Posterior vena cava (tissue), 2 donors: Measurements from ENCODE around the gene ANO1. TPM values are rescaled to one million over a fixed set of nuclear protein-coding genes. Genes with fewer than 3 reads are reported as not detected.

ENCODE experiments used
- DNase-seq: peaks from one replicate; pipeline ENCODE4 v3.0.0-alpha.2; 2020; ENCODE audit warnings: low spot score
- intact Hi-C, 2 donors: fragments of 100-400 bp; cut with DNase I; formaldehyde crosslinking; loops; one replicate each; pipeline versions ENCODE4 v1.14.1 to v1.14.2; 2022 to 2023
- total RNA-seq, 2 donors: library from RNA; stranded (reverse); fragmentation: NEBNext Ultra II Directional; extraction: Animal tissue kit (Norgen Biotek cat#: 25700); gene quantifications; one replicate each; pipeline ENCODE4 v1.2.1, GENCODE V29; 2021
- donor health status: DM: yes; HTN: yes; CAD: no.
- donor health status: DM: yes; HTN: yes; CAD: no.

The ANO1 gene
- total RNA-seq, 2 donors from 2014 or later: 55.4 to 56.2 TPM

DNA sequence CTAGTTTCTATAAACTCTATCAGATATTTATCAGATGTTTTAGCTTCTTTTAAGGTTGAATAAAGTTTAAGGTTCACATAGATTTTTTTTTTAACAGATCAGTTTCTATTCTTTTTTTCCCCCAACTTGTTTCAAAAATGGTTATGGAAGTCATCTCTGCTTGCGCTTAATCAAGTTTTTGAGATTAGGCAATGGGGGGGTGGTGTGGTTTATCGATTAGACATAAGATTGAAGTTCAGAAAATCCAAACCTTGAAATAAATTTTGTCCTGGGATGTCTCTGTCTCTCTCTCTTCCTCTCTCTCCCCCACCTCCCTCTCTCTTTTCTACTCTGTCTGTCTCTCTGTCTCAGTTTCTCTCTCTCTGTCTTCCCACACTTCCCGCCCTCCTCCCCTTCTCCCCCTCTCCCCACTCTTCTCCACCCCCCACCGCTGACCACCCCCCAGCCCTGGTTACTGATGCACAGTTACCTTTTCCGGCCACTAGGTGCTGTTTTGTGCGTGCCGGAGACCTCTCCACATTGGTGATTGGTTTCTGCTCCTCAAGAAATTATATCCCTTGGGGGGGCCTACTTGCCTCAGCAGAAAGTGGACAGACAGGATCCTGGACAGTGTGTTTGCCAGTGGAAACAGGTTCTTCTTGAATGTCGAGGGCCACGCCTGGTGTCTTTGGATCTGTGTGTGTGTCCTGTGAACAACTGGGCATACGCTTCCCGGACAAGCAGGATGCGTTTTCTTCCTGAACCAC lies 29.7 kb upstream of the ANO1 start:
- DNase-seq: no peak
- intact Hi-C loops: no loop called here

DNA sequence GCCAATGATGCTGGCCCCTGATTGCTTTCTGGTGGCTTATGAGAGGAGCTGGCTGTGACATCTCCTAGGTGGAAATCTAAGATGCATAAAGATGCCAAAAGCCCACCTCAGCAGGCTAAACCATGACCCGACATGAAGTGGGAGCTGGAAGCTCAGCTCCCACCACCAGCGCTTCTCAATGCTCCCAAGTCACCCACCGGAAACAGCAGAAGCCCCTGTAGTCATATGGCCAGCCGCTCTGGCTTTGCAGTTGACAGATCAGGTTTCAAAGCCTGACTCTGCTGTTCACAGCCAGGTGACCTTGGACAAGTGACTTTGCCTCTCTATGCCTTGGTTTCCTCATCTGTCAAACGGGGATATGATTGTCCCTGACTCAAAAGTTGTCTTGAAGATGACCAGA lies 29.1 kb upstream of the ANO1 start:
- no peak for DNase-seq
- intact Hi-C loops: no loop called here

DNA sequence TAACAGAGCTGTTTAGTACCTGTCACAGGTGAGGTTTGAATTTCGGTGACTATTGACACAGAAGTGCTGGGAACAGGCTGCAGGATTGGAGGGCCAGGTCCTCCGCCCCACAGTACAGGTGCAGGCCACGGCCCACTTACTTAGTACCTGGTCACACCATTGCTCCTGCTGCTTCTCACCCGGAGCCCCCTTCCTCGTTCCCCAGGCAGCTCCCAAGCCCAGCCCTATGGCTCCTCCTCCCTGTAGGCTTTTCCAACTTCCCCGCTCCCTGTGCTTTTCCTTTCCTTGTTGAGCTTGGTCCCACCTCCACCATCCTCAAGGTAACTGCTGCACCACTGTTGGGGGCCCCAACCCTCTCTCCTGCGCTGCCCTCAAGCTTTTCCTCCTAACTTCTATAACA lies 27.9 kb upstream of the ANO1 start:
- intact Hi-C loops: no loop called here

DNA sequence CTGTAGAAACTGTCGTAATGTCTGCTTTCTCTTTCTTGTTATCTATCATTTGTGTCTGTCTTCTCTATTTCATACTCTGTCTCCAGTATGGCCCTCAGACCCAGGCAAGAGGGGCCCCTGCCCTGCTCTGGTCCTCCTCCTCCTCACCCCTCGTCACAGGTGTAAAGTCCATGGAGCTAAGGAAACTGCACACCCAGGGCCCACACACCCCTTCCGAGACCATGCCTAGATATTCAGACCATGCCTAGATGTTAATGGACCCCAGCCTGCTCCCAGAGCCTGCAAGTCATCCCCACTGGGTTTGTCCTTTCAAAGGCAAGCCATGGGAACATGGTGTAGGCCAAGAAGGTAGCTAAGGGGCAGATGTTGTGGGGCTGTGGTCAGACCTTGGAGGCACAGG lies 24.1 kb upstream of the ANO1 start:
- DNase-seq: no peak

More for the DNA sequence above, 27.9 kb upstream of the ANO1 start:
- no peak for DNase-seq

DNA sequence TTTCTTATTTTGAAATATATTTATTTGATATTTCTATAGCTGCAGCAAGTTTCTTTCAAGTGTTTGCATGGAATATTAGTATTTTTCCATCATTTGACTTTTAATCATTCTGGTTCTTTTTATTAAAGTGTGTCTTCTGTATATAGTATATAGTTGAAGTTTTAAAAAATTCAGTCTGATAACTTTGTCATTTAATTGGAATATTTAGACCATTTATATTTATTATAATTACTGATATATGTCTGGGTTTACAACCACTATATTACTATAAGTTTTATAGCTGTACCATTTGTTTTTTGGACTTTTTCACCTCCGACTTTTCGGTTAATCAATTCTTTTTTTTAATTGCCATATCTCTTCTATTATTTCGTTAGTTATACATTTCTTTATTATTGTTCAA lies 22.7 kb upstream of the ANO1 start:
- intact Hi-C loops: no loop called here
- no peak for DNase-seq

More for the DNA sequence above, 24.1 kb upstream of the ANO1 start:
- intact Hi-C loops: no loop called here

DNA sequence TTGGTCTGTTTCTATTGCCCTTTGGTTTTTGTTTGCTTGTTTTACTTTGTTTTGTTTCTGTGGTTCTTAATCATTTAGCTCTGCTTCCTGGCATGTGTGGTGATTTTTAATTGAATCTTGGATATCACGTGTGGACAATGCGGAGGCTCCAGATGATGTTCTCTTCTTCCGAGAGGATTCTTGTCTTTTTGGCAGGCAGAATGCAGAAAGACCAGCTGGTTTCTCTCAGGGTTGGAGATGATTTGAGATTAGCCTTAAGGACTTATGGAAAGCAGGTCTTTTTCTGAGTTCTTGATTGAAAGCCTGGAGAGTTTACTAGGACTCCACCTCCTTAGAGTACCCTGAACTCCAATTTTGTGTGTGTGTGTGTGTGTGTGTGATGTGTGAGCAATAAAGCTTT lies 21.0 kb upstream of the ANO1 start:
- intact Hi-C loops: no loop called here
- no peak for DNase-seq

DNA sequence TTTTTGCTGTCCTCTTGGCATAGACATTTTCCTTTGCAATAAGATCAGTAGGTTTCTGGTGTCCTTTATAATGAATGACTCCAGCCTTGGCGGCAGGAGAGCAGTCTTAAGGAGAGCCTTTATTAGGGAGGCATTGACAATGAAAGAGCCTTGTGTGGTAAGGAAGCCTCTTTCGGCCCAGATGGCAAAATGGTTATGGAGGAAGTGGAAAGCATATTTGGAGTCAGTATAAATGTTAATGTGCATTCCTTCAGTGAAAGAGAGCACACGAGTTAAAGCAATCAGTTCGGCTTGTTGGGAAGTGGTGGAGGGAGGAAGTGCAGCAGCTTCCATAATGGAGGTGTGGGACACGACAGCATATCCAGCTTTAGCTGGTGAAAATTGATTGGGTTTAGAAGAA lies 18.1 kb upstream of the ANO1 start:
- intact Hi-C loops: no loop called here
- DNase-seq: no peak

DNA sequence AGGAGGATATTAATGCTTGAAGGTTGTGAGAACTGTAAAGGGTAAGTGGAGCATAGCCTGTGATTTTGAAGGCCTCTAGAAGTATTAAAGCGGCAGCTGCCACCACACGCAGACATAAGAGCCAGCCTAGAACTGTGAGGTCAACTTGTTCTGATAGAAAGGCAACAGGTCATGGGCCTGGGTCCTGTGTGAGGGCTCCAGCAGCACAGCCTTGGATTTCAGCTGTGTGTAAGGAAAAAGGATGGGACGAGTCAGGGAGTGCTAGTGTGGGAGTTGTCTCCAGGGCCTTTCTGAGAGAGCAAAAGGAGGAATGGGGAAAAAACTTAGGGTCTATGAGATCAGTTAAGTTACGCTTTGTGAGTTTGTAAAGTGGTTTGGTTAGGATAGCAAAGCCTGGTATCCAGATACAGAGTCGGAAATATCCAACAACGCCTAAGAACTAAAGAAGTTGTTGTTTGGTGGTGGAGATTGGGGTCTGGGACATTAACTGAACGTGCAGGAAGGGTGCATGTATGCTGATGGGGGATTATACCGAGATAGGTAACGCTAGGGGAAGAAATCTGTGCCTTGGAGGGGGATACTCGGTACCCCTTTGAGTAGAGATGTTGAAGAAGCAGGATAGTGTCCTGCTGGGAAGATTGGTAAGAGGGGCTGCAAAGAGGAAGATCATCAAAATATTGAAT lies 17.4 kb upstream of the ANO1 start:
- DNase-seq: no peak
- intact Hi-C loops: no loop called here

DNA sequence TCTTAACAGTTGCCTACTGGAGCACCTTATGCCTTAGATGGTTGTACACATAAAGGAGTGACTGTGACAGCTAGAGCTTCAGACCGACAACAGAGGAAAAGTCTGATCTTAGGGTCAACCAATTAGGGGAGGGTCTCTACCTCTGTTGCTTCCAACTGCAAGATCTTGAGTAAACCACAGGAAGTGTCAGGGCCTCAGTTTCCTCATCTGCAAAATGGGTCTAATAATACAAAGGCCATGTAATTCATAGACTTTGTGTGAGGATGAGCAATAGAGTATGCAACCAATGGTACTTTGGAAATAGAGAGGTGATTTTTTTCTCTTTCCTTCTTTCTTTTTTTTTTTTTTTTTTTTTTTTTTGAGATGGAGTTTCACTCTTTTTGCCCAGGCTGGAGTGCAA lies 16.4 kb upstream of the ANO1 start:
- DNase-seq: no peak
- intact Hi-C loops: no loop called here

DNA sequence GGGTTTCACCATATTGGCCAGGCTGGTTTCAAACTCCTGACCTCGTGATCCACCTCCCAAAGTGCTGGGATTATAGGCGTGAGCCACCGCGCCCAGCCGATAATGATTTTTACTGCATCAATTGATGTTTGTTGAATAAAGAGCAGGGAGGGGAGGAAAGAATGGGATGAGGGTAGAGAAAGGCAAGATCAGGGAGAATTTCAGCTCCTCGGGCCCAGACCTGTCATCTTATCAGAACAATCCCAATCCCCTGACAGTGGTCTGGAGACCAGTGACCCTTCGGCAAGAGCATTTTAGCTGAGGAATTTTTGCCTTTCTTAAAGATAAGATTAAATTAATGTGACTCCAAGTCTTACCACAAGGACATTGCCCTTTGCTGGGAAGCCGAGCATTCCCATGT lies 15.0 kb upstream of the ANO1 start:
- no peak for DNase-seq
- intact Hi-C loops: no loop called here

DNA sequence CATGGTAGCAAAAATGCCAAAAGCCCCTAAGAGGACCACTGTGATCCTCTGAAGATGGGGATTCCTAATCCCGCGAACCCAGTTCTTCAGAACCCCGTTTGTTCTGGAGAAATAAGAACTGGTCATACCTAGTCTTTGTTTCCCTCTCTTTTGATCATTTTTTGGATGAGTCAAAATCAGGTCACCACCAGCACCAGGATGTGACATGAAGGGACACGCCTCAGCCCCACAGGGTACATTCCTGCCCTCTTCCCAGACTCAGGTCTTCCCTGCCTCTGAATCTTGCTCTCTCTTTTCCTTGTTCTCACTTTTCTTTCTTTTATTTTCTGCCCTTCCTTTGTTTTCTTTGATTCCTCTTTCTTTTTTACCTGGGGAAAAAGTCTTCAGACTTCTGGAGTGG lies 14.6 kb upstream of the ANO1 start:
- intact Hi-C loops: no loop called here
- DNase-seq: no peak

DNA sequence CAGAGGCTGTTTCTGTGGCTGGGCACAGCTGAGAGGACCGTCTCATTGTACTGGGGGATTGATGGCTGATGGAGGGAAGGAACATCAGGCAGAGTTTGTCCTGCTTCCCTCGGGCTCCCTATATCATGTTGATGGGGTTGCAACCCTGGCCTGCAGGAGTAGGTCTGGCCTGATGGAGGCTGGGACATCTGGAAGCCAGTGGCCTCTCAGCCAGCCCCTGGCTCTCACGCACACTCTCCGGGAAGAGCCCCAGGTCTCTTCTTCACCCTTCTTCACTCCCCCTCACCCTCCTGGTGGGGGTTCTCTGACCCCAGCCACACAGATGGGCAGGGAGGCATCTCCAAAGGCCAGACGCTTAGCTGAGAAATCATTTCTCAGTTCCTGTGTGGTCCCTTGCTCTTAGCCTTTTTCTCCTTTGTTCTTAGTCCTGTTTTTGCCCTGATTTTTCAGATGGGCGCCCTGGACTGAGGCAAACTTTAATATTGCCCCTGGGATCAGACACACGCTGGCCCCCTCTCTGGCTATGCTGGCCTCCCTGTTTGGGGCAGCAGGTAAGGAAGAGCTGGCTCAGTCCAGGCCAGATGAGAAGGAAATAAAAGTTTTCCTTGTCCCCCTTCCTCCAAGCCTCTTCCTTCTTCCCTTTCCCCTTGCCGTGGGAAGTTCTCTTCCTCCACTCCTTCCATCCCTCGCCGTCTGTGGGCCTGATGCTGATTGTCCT lies 13.9 kb upstream of the ANO1 start:
- peak; percentile 38 for DNase-seq
- intact Hi-C loops: no loop called here

DNA sequence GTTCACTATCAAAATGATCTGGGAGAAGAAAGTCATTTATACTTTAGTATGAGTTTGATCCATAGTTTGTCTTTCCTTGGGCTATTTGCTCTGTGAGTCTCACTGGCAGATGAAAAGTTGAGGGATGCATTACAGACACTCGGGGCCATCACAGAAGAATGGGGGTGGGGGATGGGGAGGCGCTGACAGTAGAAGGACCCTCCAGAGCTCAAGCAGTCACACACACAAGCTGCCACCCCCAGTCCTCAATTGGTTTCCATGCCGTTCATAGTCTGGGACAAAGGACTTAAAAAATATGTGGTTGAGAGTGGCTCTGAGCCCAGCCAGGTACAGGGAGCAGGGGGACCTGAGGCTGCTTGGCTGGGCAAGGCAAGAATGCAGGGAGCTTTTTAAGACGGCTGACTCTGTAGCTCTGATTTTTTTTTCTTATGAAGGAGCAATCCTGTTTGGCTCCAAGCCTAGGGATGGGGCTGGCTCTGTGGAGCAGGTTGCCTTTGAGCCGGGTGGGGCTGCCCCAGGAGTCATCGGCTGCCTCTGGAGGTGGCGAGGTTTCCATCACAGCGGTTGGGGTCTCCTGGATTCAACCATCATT lies 13.3 kb upstream of the ANO1 start:
- intact Hi-C loops: loop anchor here in 1 of 2 donors (5.0 kb wide), 1 partner anchor 1413 kb away; no protein-coding TSS in a partner anchor
- no peak for DNase-seq

DNA sequence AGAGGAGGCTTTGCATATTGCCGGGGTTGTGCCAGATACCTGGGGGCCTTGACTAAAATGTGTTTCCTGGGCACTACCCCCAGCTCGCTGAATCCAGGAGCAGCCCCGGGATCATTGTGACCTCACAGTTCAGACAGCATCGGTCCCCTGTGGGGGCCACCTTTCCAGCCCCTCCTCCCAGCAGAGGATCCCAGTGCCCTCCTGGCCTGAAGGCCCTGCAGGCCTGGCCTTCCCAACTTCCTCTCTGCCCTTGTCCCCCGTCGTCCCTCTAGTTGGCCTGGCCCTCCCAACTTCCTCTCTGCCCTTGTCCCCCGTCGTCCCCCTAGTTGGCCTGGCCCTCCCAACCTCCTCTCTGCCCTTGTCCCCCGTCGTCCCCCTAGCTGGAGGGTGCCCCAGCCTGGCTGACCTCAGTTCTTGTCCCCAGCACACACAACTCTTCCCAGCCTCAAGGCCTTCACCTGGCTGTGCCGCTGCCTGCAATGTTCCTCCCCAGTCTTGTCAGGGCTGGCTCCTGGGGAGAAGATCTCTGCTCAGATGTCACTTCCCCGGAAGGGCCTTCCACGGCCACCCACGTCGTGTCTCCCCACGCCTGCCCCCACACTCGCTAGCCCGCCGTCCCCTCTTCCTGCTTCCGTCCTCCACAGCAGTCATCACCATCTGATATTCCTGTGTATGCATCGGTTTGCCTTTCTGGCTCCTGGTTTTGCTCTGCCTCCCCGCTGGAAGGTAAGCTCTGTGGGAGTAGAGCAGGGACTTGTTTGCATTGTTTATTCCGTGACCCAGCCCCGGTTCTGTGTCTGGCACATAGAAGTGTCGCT lies 12.6 kb upstream of the ANO1 start:
- peak; percentile 69 for DNase-seq

DNA sequence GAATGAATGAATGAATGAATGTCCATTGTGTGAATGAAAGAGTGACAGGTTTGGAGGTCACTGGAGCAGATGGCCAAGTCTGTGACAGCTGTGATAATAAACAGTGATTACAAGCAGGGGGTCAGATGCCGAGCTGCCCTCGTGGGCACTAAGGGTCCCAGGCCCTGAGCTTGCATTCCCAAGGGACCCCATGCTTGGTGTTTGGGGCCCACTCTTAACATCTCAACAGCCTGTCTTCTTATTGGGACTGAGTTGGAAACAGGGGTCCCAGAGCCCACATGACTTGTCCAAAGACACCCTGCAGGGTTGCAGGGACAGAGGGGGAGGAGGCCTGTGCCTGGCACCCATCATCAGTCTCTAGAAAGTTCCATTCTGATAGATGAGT lies 12.0 kb upstream of the ANO1 start:
- intact Hi-C loops: loop anchor here in 1 of 2 donors (5.0 kb wide), 1 partner anchor 1414 kb away; no protein-coding TSS in a partner anchor
- no peak for DNase-seq

More for the DNA sequence above, 12.6 kb upstream of the ANO1 start:
- intact Hi-C loops: loop anchor here in 1 of 2 donors (5.0 kb wide), 1 partner anchor 1413 kb away; no protein-coding TSS in a partner anchor

DNA sequence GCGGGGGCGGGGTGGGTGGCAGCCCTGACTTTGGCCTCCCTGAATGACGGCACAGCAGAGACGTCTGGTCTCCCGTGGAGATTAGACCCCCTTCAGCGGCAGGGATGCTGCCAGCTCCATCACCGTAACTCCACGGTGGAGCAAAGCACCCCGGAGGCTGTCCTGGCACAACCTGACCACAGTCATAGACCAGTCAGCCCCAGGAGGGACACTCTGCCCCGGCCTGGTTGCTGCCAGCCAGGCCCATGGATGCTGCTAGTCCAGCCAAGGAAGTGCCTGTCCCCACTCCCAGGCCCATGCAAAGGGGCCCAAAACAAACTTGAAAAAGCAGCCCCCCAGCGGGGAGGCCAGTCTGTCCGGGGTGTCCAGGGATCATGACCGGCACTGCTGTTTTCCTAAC lies 11.5 kb upstream of the ANO1 start:
- intact Hi-C loops: loop anchor here in 1 of 2 donors (5.0 kb wide), 1 partner anchor 1414 kb away; no protein-coding TSS in a partner anchor
- DNase-seq: peak; percentile 25

DNA sequence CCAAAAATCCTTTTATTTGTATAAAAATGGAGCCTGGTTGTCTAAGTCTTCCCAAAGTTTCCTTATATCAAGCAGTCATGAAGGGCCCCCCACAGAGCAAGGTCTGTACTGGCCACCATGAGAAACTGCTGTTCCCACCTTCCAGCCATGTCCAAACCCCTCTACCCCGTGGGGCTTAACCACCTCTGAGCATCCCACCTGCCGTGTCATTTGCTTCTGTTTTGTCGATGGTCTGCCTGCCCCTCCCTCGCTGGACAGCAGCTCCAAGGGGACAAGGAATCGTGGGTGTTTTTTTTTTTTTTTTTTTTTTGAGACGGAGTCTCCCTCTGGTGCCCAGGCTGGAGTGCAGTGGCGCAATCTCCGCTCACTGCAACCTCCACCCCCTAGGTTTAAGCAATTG lies 11.1 kb upstream of the ANO1 start:
- intact Hi-C loops: loop anchor here in 1 of 2 donors (5.0 kb wide), 1 partner anchor 1415 kb away; no protein-coding TSS in a partner anchor
- peak; percentile 14 for DNase-seq

DNA sequence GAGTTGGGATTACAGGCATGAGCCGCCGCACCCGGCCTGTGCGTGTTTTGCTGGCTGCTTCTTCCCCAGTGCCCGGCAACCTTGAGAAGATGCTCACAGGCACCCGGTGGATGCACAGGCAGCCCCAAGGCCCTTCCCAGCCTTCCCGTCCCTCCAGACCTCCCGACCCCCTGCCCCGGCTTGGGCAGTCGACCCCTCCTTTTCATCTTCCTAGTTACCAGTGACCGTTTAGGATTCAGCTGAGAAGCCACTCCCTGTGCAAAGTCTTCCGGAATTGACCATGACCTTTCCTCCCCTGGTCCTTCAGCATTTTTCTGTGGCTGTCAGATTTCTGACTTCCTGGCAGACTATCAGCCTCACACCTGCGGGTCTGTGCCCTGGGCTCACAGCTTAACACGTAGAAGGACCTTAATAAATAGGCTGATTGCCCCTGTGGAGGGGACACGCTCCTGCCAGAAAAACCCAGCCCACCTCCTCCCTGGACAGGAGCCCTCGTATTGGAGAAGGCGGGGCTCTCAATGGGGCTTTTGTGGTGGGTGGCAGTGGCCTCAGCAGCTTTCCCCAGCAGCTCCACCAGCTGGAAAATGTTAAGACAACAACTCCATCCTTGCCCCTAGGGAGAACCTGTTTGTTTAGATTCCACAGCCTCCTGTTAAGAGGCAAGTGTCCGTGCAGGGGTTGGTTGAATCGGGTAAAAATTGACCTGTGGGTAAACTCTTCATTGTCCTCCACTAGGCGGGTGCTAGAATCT lies 10.4 kb upstream of the ANO1 start:
- intact Hi-C loops: loop anchor here in 1 of 2 donors (5.0 kb wide), 1 partner anchor 1415 kb away; no protein-coding TSS in a partner anchor
- peak; percentile 64 for DNase-seq
